ENCODE measurements around the gene DPF3.

The DPF3 gene

DNA sequence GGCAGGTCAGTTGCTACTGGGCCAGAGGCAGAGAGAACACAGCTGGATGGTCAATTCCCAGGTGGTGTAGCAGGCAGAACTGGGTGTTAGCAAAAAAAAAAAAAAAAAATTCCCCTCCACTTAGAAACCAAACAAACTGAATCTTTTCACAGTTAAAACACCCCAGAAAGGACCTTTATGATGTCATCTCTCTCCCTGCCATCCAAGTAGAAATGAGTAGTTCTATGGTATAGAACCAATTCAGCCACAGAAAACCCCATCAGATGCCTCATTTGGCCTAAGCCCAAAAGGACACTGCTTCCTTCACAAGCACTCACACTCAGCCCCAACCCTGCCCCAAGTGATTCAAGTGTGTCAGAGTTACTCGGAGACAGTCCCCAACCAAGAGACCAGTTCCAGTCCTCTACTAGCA lies 230.8 kb downstream of the DPF3 start:
- H3K9me3 ChIP-seq (replicated peaks; ENCODE audit: insufficient read depth, low read length) = no peaks in the 10 kb centered on the region
- H3K9me2 ChIP-seq (replicated peaks; ENCODE audit: insufficient read depth, low read length) = no peaks in the 10 kb centered on the region
- no peak overlapping the region for H3K4me2 ChIP-seq (ENCODE audit: low read depth, low read length)
- no peak overlapping the region for H3K9ac ChIP-seq (ENCODE audit: low read length)
- DNase-seq = no peak
- H3K27me3 ChIP-seq (replicated peaks; ENCODE audit: insufficient read depth, low read length) = no peaks in the 10 kb centered on the region
- H4K20me1 ChIP-seq (ENCODE audit: insufficient read depth, low read length) = no peaks in the 10 kb centered on the region
- no peak for TF ChIP-seq EZH2phosphoT487 (IDR thresholded peaks at IDR 0.05; ENCODE audit: low read length)
- TF ChIP-seq EZH2 (optimal IDR thresholded peaks at IDR 0.05; ENCODE audit: low read depth, low read length) = no peak
- TF ChIP-seq, protein P1, sequence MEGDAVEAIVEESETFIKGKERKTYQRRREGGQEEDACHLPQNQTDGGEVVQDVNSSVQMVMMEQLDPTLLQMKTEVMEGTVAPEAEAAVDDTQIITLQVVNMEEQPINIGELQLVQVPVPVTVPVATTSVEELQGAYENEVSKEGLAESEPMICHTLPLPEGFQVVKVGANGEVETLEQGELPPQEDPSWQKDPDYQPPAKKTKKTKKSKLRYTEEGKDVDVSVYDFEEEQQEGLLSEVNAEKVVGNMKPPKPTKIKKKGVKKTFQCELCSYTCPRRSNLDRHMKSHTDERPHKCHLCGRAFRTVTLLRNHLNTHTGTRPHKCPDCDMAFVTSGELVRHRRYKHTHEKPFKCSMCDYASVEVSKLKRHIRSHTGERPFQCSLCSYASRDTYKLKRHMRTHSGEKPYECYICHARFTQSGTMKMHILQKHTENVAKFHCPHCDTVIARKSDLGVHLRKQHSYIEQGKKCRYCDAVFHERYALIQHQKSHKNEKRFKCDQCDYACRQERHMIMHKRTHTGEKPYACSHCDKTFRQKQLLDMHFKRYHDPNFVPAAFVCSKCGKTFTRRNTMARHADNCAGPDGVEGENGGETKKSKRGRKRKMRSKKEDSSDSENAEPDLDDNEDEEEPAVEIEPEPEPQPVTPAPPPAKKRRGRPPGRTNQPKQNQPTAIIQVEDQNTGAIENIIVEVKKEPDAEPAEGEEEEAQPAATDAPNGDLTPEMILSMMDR (IDR thresholded peaks at IDR 0.05; ENCODE audit: low read length) = no peak
- no peak overlapping the region for H3K4me3 ChIP-seq (ENCODE audit: low read length)
- H3K79me2 ChIP-seq (ENCODE audit: low read length) = no peaks in the 10 kb centered on the region
- H3F3A ChIP-seq (ENCODE audit: insufficient read depth, low read length) = no peaks in the 10 kb centered on the region
- no peak overlapping the region for H3K27ac ChIP-seq (ENCODE audit: low read length)
- no peak overlapping the region for H2AFZ ChIP-seq (ENCODE audit: low read length)
- H3K36me3 ChIP-seq (replicated peaks; ENCODE audit: insufficient read depth, low read length) = no peaks in the 10 kb centered on the region
- H3K4me1 ChIP-seq (ENCODE audit: low read length) = no peaks in the 10 kb centered on the region

DNA sequence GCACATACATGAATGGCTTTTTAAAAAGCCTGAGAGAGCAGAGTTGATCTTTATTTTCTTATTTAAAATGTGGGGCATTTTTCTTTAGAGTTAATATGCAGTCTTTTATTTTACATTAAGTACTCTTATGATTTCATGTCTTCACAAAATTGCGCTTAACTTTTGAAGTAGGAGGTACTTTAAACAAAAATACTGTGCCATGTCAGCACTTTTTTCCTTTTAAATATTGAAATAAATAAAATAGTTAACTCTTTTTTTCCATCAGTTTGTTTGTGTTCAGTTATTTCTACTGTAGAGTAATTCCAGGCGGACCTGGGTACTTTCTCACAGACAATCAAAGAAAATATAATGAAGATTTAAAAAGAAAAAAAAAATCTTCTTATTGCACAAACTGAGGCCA lies 231.7 kb downstream of the DPF3 start:
- Histone ChIP-seq H3K79me2 (ENCODE audit: low read length) (no peaks in the 10 kb centered on the region), H3K27ac (ENCODE audit: low read length) (no peak overlapping the region), H2AFZ (ENCODE audit: low read length) (no peak overlapping the region), H3K4me3 (ENCODE audit: low read length) (no peak overlapping the region), H3K4me1 (ENCODE audit: low read length) (no peaks in the 10 kb centered on the region), H3K36me3 (replicated peaks; ENCODE audit: insufficient read depth, low read length) (no peaks in the 10 kb centered on the region), H3K9me2 (replicated peaks; ENCODE audit: insufficient read depth, low read length) (no peaks in the 10 kb centered on the region), H3K4me2 (ENCODE audit: low read depth, low read length) (no peak overlapping the region), H3K9ac (ENCODE audit: low read length) (no peak overlapping the region), H3K9me3 (replicated peaks; ENCODE audit: insufficient read depth, low read length) (no peaks in the 10 kb centered on the region), H3F3A (ENCODE audit: insufficient read depth, low read length) (no peaks in the 10 kb centered on the region), H4K20me1 (ENCODE audit: insufficient read depth, low read length) (no peaks in the 10 kb centered on the region), H3K27me3 (replicated peaks; ENCODE audit: insufficient read depth, low read length) (no peaks in the 10 kb centered on the region)
- TF ChIP-seq, protein P1 (IDR thresholded peaks at IDR 0.05; ENCODE audit: low read length) = no peak
- no peak for TF ChIP-seq EZH2phosphoT487 (IDR thresholded peaks at IDR 0.05; ENCODE audit: low read length)
- no peak for TF ChIP-seq EZH2 (optimal IDR thresholded peaks at IDR 0.05; ENCODE audit: low read depth, low read length)
- no peak for DNase-seq

- no peak for DNase-seq
- H3K27me3 ChIP-seq (replicated peaks; ENCODE audit: insufficient read depth, low read length) = no peaks in the 10 kb centered on the region
- H3K36me3 ChIP-seq (replicated peaks; ENCODE audit: insufficient read depth, low read length) = no peaks in the 10 kb centered on the region
- no peaks in the 10 kb centered on the region for H3K9me2 ChIP-seq (replicated peaks; ENCODE audit: insufficient read depth, low read length)
- no peak overlapping the region for H3K4me3 ChIP-seq (ENCODE audit: low read length)
- H3K27ac ChIP-seq (ENCODE audit: low read length) = no peak overlapping the region
- TF ChIP-seq, protein P1 (IDR thresholded peaks at IDR 0.05; ENCODE audit: low read length) = no peak
- TF ChIP-seq EZH2 (optimal IDR thresholded peaks at IDR 0.05; ENCODE audit: low read depth, low read length) (no peak), EZH2phosphoT487 (IDR thresholded peaks at IDR 0.05; ENCODE audit: low read length) (no peak)
- no peak overlapping the region for H3K4me2 ChIP-seq (ENCODE audit: low read depth, low read length)
- no peaks in the 10 kb centered on the region for H3K79me2 ChIP-seq (ENCODE audit: low read length)
- no peaks in the 10 kb centered on the region for H3K4me1 ChIP-seq (ENCODE audit: low read length)
- no peak overlapping the region for H3K9ac ChIP-seq (ENCODE audit: low read length)
- H4K20me1 ChIP-seq (ENCODE audit: insufficient read depth, low read length) = no peaks in the 10 kb centered on the region
- H2AFZ ChIP-seq (ENCODE audit: low read length) = no peak overlapping the region
- H3K9me3 ChIP-seq (replicated peaks; ENCODE audit: insufficient read depth, low read length) = no peaks in the 10 kb centered on the region
- H3F3A ChIP-seq (ENCODE audit: insufficient read depth, low read length) = no peaks in the 10 kb centered on the region
Observed at GRCh38 chr14:72657214-72657921, 236.5 kb downstream of the DPF3 start.
